BLaER1 (cell line): ENCODE measurements around the gene GARNL3.

Source experiments
- H3K27ac ChIP-seq: shearing (Covaris generic); formaldehyde crosslinking; 2 replicates; pipeline ENCODE4 v1.8.1; 2022
- H3K27me3 ChIP-seq: shearing (Covaris generic); formaldehyde crosslinking; 2 replicates; pipeline ENCODE4 v1.8.1; 2022
- H3K36me3 ChIP-seq: shearing (Covaris generic); formaldehyde crosslinking; 2 replicates; pipeline ENCODE4 v1.8.1; 2022
- H3K4me1 ChIP-seq: shearing (Covaris generic); formaldehyde crosslinking; 2 replicates; pipeline ENCODE4 v1.8.1; 2022
- H3K4me2 ChIP-seq: shearing (Covaris generic); formaldehyde crosslinking; 2 replicates; pipeline ENCODE4 v1.8.1; 2022
- H3K4me3 ChIP-seq: shearing (Covaris generic); formaldehyde crosslinking; 2 replicates; pipeline ENCODE4 v1.8.1; 2022
- H3K9ac ChIP-seq: shearing (Covaris generic); formaldehyde crosslinking; 2 replicates; pipeline ENCODE4 v1.8.1; 2022
- H3K9me3 ChIP-seq: shearing (Covaris generic); formaldehyde crosslinking; 2 replicates; pipeline ENCODE4 v1.8.1; 2022
- H4K20me1 ChIP-seq: shearing (Covaris generic); formaldehyde crosslinking; 2 replicates; pipeline ENCODE4 v1.8.1; 2022
- Cebpa-rat ChIP-seq: shearing (Covaris generic); IDR thresholded peaks from 2 replicates; pipeline ENCODE4 v1.8.1; 2022

The GARNL3 gene, protein sequence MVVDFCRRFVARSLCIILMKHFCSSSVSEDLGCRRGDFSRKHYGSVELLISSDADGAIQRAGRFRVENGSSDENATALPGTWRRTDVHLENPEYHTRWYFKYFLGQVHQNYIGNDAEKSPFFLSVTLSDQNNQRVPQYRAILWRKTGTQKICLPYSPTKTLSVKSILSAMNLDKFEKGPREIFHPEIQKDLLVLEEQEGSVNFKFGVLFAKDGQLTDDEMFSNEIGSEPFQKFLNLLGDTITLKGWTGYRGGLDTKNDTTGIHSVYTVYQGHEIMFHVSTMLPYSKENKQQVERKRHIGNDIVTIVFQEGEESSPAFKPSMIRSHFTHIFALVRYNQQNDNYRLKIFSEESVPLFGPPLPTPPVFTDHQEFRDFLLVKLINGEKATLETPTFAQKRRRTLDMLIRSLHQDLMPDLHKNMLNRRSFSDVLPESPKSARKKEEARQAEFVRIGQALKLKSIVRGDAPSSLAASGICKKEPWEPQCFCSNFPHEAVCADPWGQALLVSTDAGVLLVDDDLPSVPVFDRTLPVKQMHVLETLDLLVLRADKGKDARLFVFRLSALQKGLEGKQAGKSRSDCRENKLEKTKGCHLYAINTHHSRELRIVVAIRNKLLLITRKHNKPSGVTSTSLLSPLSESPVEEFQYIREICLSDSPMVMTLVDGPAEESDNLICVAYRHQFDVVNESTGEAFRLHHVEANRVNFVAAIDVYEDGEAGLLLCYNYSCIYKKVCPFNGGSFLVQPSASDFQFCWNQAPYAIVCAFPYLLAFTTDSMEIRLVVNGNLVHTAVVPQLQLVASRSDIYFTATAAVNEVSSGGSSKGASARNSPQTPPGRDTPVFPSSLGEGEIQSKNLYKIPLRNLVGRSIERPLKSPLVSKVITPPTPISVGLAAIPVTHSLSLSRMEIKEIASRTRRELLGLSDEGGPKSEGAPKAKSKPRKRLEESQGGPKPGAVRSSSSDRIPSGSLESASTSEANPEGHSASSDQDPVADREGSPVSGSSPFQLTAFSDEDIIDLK

GRCh38 chr9:127264462-127265219 is at the start of gene GARNL3:
Gene GARNL3 (plus strand): TSS chr9:127264774. CDS start chr9:127264878, 104 bp downstream.
- H3K4me1 ChIP-seq = no peaks in the 10 kb centered on the region
- no peaks in the 10 kb centered on the region for H3K36me3 ChIP-seq
- no peak for TF ChIP-seq Cebpa-rat
- no peak within 1 kb of the TSS for H3K4me3 ChIP-seq
- H3K27ac ChIP-seq = no peak within 1 kb of the TSS
- H3K9ac ChIP-seq = no peak within 1 kb of the TSS
- H3K27me3 ChIP-seq = no peaks in the 10 kb centered on the region
- H3K9me3 ChIP-seq = no peaks in the 10 kb centered on the region
- H4K20me1 ChIP-seq = no peaks in the 10 kb centered on the region
- H3K4me2 ChIP-seq = no peak within 1 kb of the TSS

DNA sequence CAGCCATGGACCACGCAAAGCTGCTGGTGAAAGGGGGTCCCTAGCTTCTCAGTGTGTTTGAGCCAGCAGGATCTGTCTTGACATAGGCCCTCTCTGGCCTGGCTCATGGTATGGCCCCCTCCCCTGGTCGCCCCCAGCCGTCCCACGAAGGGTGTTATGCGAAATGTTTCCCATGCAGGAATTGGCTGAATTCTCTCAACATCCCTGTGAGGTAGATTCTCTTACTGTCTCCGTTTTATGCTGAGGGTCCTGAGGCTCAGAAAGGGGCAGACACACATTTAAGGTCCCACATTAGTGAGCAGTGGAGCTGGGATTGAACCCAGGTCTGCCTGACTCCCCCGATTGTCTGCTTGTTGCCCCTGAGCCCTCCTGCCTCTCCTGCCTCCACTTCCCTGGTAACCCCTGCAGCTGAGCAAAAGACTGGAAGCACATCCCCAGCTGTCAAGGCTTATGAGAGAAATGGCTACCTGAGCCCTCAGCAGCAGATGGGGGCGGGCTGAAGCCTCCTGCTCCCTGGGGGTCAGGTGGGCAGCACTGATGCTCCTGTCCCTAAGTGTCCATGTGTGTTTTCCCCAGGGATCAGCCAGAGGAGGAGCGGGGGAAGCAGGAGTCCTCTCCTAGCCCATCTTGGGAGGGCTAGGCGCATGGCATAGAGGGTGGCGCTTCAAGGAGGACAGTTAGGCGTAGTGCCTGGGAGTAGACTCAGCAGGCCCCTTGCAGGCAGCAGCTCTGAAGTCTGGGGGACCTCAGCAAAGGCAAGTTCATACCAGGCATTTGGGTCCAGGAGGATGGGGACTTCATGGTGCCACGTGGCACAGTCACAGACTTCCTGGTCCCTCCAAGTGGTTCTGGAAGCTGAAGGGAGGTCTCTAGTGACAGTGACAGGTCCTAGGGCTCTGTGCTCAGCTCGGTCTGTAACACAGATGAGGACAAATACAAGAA is 49.0 kb upstream of the GARNL3 start:
- Histone ChIP-seq H3K27me3 (no peaks in the 10 kb centered on the region), H3K4me1 (peaks cover 54% of the 10 kb centered on the region), H3K27ac (no peak overlapping the region), H3K9me3 (no peaks in the 10 kb centered on the region), H3K36me3 (no peaks in the 10 kb centered on the region), H3K9ac (no peak overlapping the region), H4K20me1 (peaks cover 25% of the 10 kb centered on the region), H3K4me3 (no peak overlapping the region), H3K4me2 (peak overlapping the region; percentile 29; the same call in 1 of the 2 replicates)
- no peak for TF ChIP-seq Cebpa-rat

GRCh38 chr9:127216210-127216887 is 48.2 kb upstream of the GARNL3 start:
- Histone ChIP-seq H4K20me1 (peaks cover 20% of the 10 kb centered on the region), H3K4me1 (peaks cover 48% of the 10 kb centered on the region), H3K27me3 (no peaks in the 10 kb centered on the region), H3K4me3 (no peak overlapping the region), H3K9ac (no peak overlapping the region), H3K9me3 (no peaks in the 10 kb centered on the region), H3K27ac (no peak overlapping the region), H3K4me2 (no peak overlapping the region), H3K36me3 (no peaks in the 10 kb centered on the region)
- TF ChIP-seq Cebpa-rat = no peak

DNA sequence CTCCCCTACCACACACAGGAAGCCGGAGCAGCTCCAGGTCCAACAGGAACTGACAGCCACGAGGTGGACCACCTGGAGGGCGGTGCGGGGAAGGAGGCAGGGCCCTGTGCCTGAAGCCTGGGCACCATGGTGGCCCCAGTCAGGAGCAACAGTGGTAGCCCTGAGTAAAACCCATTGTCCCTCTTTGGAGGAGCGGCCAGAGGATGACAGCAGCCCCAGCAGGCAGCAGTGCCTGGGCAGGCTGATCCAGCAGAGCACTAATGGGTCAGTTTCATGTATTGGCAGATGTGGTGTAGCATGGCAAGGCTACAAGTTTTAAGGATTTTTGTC is 47.7 kb upstream of the GARNL3 start:
- Histone ChIP-seq H3K4me2 (no peak overlapping the region), H3K36me3 (no peaks in the 10 kb centered on the region)

GRCh38 chr9:127218818-127219217 is 45.8 kb upstream of the GARNL3 start:
- Histone ChIP-seq H3K9me3 (no peaks in the 10 kb centered on the region), H3K27me3 (no peaks in the 10 kb centered on the region), H3K36me3 (no peaks in the 10 kb centered on the region), H4K20me1 (no peaks in the 10 kb centered on the region), H3K9ac (no peak overlapping the region), H3K4me3 (no peak overlapping the region), H3K4me2 (peak overlapping the region; percentile 26), H3K4me1 (peaks cover 39% of the 10 kb centered on the region), H3K27ac (no peak overlapping the region)
- no peak for TF ChIP-seq Cebpa-rat

More for the DNA sequence above, 47.7 kb upstream of the GARNL3 start:
- Histone ChIP-seq H3K9ac (no peak overlapping the region), H3K27ac (no peak overlapping the region), H3K4me1 (peaks cover 48% of the 10 kb centered on the region), H3K4me3 (no peak overlapping the region), H4K20me1 (peaks cover 15% of the 10 kb centered on the region), H3K9me3 (no peaks in the 10 kb centered on the region), H3K27me3 (no peaks in the 10 kb centered on the region)
- TF ChIP-seq Cebpa-rat = no peak

DNA sequence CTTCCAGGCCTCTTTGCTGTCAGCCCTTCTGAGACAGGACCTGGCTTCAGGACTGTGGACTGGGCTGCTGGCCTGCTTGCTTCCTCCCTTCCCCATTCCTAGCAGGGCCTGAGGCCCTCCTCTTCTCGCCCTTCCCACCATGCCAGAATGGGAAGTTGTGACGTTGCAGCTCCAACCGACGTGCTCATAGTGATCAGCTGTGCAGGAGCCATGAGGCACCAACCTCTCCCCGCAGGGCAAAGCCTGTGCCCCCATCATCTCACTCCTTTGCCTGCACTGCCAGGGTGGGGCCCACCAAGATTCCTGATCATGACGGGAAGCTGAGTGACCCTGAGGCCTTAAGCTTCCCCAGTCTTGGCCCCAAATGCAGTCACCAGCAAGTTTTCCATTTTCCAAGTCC is 45.1 kb upstream of the GARNL3 start:
- TF ChIP-seq Cebpa-rat = no peak
- Histone ChIP-seq H3K9me3 (no peaks in the 10 kb centered on the region), H3K4me3 (no peak overlapping the region), H3K4me2 (no peak overlapping the region), H3K9ac (no peak overlapping the region), H3K36me3 (no peaks in the 10 kb centered on the region), H3K4me1 (peaks cover 35% of the 10 kb centered on the region), H4K20me1 (no peaks in the 10 kb centered on the region), H3K27me3 (no peaks in the 10 kb centered on the region), H3K27ac (no peak overlapping the region)

DNA sequence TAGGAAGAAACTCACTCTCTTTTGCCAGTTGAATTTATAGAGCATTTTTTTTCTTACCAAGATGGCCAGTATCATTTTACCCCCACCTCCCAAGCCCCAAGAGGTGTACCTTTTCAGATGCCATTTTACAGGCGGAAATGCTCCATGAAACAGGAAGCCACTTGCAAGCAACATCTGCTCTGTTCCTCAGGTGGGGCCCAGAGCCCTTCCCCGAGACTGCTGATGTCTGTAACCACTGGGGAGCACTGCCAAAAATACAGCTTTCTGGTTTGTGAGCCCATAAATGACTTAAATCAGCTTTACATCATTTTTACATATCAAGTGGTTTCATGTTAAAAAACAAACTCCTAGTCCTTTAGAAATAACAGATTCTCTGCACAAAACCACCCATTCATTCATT is 42.9 kb upstream of the GARNL3 start:
- Histone ChIP-seq H4K20me1 (peaks cover 13% of the 10 kb centered on the region), H3K4me1 (peaks cover 41% of the 10 kb centered on the region), H3K27me3 (peaks cover 14% of the 10 kb centered on the region), H3K4me2 (peak overlapping the region; percentile 56), H3K36me3 (no peaks in the 10 kb centered on the region), H3K9ac (no peak overlapping the region), H3K9me3 (no peaks in the 10 kb centered on the region), H3K4me3 (no peak overlapping the region), H3K27ac (no peak overlapping the region)
- no peak for TF ChIP-seq Cebpa-rat

DNA sequence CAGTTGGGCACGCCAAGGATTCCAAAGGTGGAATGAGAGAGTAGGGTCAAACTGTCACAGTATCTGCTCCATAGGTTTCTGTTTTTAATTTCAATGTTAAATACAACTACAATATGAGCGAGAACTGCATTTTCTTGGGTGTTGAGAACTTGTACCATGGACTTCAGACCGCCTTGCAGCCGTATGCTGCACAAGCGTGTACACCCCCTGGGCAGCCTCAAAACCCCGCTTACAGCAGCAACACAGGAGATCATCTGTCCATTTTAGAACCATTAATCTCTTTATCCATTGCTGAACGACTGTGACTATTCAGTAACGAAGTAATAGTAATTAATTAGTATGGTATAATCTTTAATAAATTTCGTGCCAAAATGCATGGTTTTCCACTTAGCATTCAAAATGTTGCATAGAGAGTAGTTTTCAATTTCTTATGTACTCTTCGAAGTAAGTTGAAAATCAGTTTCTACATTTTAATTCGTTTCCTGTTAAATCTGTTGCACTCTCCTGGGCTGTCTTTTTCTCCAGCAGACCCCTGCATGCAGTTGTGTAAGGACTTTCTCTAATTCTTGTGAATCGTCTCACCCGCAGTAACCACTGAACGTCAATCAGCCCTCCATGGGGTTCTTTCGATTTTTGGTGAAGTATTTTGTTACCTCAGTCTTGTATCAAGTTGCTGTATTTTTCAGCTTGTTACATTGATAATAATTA is 42.0 kb upstream of the GARNL3 start:
- H3K4me1 ChIP-seq = peaks cover 42% of the 10 kb centered on the region
- H3K4me3 ChIP-seq = no peak overlapping the region
- no peak for TF ChIP-seq Cebpa-rat
- peak overlapping the region; percentile 56 for H3K4me2 ChIP-seq
- no peak overlapping the region for H3K27ac ChIP-seq
- H3K27me3 ChIP-seq = peaks cover 15% of the 10 kb centered on the region
- H3K9me3 ChIP-seq = no peaks in the 10 kb centered on the region
- H3K36me3 ChIP-seq = no peaks in the 10 kb centered on the region
- H4K20me1 ChIP-seq = peaks cover 16% of the 10 kb centered on the region
- no peak overlapping the region for H3K9ac ChIP-seq
